ENCODE data around the gene C19orf33. TPM values are rescaled to one million over a fixed set of nuclear protein-coding genes. Genes with fewer than 3 reads are reported as not detected.

The C19orf33 gene
- total and polyA plus RNA-seq, 2 donors from 2014 or later = 40.3 to 43.9 TPM

- Histone ChIP-seq H3K9ac (ENCODE audit: low read length in 3 of 3) (no peak overlapping the region), H3K27ac (ENCODE audit: low read depth in 2 of 2, low read length in 2 of 2) (no peak overlapping the region), H3K9me3 (ENCODE audit: control insufficient read depth in 2 of 3, insufficient read depth in 1 of 3, low read length in 3 of 3) (no peaks in the 10 kb centered on the region), H3K4me1 (ENCODE audit: control insufficient read depth in 2 of 3, insufficient read depth in 2 of 3, low read depth in 1 of 3, low read length in 3 of 3) (no peaks in the 10 kb centered on the region), H3K4me3 (ENCODE audit: low read length in 3 of 3) (no peak overlapping the region), H3K27me3 (ENCODE audit: control insufficient read depth, insufficient read depth, low read length) (no peaks in the 10 kb centered on the region), H3K36me3 (ENCODE audit: control insufficient read depth in 2 of 3, insufficient read depth in 3 of 3, low read length in 3 of 3) (no peaks in the 10 kb centered on the region)
- no peak for TF ChIP-seq CTCF (IDR thresholded peaks at IDR 0.05; ENCODE audit: borderline replicate concordance, extremely low read depth, insufficient read depth)
- DNase-seq (no peak), FAIRE-seq (no peak)
- intact Hi-C loops (cut with DNase I) = no loop called here
These were observed 42.8 kb downstream of the C19orf33 start for GRCh38 chr19:38346837-38347236.

DNA sequence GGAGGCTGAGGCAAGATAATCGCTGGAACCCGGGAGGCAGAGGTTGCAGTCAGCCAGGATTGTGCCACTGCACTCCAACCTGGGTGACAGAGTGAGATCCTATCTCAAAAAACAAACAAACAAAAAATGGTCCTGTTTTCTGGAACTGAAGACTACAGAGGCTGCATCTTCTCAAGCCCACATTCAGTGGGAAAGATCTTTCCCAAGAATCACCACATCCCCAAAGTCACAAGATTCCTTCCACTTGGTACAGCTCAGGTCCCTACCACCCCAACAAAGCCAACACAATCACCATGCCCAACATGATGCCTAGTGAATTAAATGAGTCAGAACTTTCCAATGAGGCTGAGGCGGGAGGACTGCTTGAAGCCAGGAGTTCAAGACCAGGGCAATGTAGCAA lies 46.8 kb downstream of the C19orf33 start:
- H3K27ac ChIP-seq (ENCODE audit: low read depth in 2 of 2, low read length in 2 of 2) = no peak overlapping the region
- H3K4me3 ChIP-seq (ENCODE audit: low read length in 3 of 3) = no peak overlapping the region
- DNase-seq = no peak
- TF ChIP-seq CTCF (IDR thresholded peaks at IDR 0.05; ENCODE audit: borderline replicate concordance, extremely low read depth, insufficient read depth) = no peak
- no peaks in the 10 kb centered on the region for H3K27me3 ChIP-seq (ENCODE audit: control insufficient read depth, insufficient read depth, low read length)
- H3K9me3 ChIP-seq (ENCODE audit: control insufficient read depth in 2 of 3, insufficient read depth in 1 of 3, low read length in 3 of 3) = no peaks in the 10 kb centered on the region
- H3K36me3 ChIP-seq (ENCODE audit: control insufficient read depth in 2 of 3, insufficient read depth in 3 of 3, low read length in 3 of 3) = no peaks in the 10 kb centered on the region
- intact Hi-C loops (cut with DNase I) = no loop called here
- no peak for FAIRE-seq
- no peaks in the 10 kb centered on the region for H3K4me1 ChIP-seq (ENCODE audit: control insufficient read depth in 2 of 3, insufficient read depth in 2 of 3, low read depth in 1 of 3, low read length in 3 of 3)
- no peak overlapping the region for H3K9ac ChIP-seq (ENCODE audit: low read length in 3 of 3)

GRCh38 chr19:38351865-38352395 lies 47.9 kb downstream of the C19orf33 start:
- no peaks in the 10 kb centered on the region for H3K36me3 ChIP-seq (ENCODE audit: control insufficient read depth in 2 of 3, insufficient read depth in 3 of 3, low read length in 3 of 3)
- no peak overlapping the region for H3K4me3 ChIP-seq (ENCODE audit: low read length in 3 of 3)
- H3K4me1 ChIP-seq (ENCODE audit: control insufficient read depth in 2 of 3, insufficient read depth in 2 of 3, low read depth in 1 of 3, low read length in 3 of 3) = no peaks in the 10 kb centered on the region
- H3K27me3 ChIP-seq (ENCODE audit: control insufficient read depth, insufficient read depth, low read length) = no peaks in the 10 kb centered on the region
- no peak overlapping the region for H3K27ac ChIP-seq (ENCODE audit: low read depth in 2 of 2, low read length in 2 of 2)
- H3K9me3 ChIP-seq (ENCODE audit: control insufficient read depth in 2 of 3, insufficient read depth in 1 of 3, low read length in 3 of 3) = no peaks in the 10 kb centered on the region
- no peak for TF ChIP-seq CTCF (IDR thresholded peaks at IDR 0.05; ENCODE audit: borderline replicate concordance, extremely low read depth, insufficient read depth)
- no peak overlapping the region for H3K9ac ChIP-seq (ENCODE audit: low read length in 3 of 3)
- intact Hi-C loops (cut with DNase I) = no loop called here
- DNase-seq (no peak), FAIRE-seq (no peak)

DNA sequence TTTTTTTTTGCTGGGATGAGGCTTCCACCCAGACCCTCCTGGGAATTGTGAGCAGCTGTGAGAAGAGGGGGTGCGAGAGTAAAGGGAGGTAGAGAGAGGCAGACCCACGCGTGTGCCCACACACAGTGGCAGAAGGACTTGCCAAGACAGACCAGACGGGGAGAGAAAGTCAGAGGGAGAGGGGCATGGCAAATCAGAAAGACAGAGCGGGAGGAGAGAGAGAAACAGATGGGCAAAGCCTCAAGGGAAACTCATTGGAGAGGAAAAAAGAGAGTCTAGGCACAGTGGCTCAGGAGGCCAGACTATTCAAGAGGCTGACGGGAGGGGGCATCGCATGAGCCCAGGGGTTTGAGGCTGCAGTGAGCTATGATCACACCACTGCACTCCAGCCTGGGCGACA lies 48.6 kb downstream of the C19orf33 start:
- intact Hi-C loops (cut with DNase I) = no loop called here
- Histone ChIP-seq H3K9ac (ENCODE audit: low read length in 3 of 3) (no peak overlapping the region), H3K27me3 (ENCODE audit: control insufficient read depth, insufficient read depth, low read length) (no peaks in the 10 kb centered on the region), H3K9me3 (ENCODE audit: control insufficient read depth in 2 of 3, insufficient read depth in 1 of 3, low read length in 3 of 3) (no peaks in the 10 kb centered on the region), H3K27ac (ENCODE audit: low read depth in 2 of 2, low read length in 2 of 2) (no peak overlapping the region), H3K4me1 (ENCODE audit: control insufficient read depth in 2 of 3, insufficient read depth in 2 of 3, low read depth in 1 of 3, low read length in 3 of 3) (no peaks in the 10 kb centered on the region), H3K4me3 (ENCODE audit: low read length in 3 of 3) (no peak overlapping the region), H3K36me3 (ENCODE audit: control insufficient read depth in 2 of 3, insufficient read depth in 3 of 3, low read length in 3 of 3) (no peaks in the 10 kb centered on the region)
- TF ChIP-seq CTCF (IDR thresholded peaks at IDR 0.05; ENCODE audit: borderline replicate concordance, extremely low read depth, insufficient read depth) = no peak
- no peak for FAIRE-seq
- no peak for DNase-seq

All from kidney (tissue), 14 donors.